Ureter (tissue), 1 donor: Measurements from ENCODE around the gene FBXW8. TPM values are rescaled to one million over a fixed set of nuclear protein-coding genes. Genes with fewer than 3 reads are reported as not detected.

Source experiments
- DNase-seq: peaks from one replicate; pipeline ENCODE4 v3.0.0-alpha.2; 2020; ENCODE audit warnings: low spot score
- total RNA-seq: library from RNA; stranded (reverse); gene quantifications from one replicate; pipeline ENCODE4 v1.2.4, GENCODE V29; 2023
- donor health status: DM: yes; HTN: yes; CAD: no.

Gene FBXW8, protein sequence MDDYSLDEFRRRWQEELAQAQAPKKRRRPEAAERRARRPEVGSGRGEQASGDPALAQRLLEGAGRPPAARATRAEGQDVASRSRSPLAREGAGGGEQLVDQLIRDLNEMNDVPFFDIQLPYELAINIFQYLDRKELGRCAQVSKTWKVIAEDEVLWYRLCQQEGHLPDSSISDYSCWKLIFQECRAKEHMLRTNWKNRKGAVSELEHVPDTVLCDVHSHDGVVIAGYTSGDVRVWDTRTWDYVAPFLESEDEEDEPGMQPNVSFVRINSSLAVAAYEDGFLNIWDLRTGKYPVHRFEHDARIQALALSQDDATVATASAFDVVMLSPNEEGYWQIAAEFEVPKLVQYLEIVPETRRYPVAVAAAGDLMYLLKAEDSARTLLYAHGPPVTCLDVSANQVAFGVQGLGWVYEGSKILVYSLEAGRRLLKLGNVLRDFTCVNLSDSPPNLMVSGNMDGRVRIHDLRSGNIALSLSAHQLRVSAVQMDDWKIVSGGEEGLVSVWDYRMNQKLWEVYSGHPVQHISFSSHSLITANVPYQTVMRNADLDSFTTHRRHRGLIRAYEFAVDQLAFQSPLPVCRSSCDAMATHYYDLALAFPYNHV
- total RNA-seq = 32.0 TPM

DNA sequence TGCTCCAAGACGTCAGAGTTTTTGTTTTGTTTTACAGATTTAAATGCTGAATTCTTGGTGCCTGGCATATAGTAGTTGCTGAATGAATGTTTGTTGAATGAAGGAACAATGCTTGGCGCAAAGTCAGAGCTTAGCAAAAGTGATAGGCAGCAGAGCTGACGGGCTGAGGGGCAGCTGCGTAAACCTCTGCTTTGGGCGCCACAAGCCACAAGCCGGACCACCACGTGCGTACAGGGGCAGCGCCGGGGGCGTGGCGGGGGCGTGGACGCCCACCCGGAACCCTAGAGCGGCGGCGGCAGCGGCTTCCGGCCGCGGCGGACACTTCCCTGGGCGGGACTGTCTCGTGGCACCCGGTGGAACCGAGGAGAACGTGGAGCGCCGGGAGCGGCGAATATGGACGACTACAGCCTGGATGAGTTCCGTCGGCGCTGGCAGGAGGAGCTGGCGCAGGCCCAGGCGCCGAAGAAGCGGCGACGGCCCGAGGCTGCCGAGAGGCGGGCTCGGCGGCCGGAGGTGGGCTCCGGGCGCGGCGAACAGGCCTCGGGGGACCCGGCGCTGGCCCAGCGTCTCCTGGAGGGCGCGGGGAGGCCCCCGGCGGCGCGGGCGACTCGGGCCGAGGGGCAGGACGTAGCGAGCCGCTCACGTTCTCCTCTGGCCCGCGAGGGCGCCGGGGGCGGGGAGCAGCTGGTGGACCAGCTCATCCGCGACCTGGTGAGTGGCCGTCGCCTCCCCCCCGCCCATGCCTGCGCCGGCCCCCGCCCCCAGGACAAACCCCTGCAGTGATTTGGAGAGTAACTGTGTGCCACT is at the start of gene FBXW8:
TSS of gene FBXW8 (plus strand) at position 306 of the 807 bp plus-strand sequence. CDS start at position 394, 88 bp downstream.
- peak; percentile 70 for DNase-seq

DNA sequence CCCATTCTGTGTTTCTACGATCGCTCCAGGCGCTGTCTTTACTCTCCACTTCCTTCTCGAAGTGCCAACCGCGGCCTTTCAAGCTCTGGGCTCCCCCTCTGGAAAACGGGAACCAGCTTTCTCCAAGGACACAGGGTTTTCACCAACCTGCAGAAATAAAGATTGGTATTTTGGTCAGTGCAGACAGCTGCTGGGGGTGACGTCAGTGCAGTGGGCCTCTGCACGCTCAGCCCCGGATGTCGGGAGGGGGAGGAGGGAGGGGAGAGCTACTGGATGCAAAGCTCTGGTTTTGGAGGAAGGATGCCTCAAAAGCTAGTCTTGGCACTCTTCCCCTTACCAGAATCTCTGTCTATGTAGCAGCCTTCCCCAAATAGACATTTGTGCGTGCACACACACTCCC is 49.4 kb upstream of the FBXW8 start:
- no peak for DNase-seq

DNA sequence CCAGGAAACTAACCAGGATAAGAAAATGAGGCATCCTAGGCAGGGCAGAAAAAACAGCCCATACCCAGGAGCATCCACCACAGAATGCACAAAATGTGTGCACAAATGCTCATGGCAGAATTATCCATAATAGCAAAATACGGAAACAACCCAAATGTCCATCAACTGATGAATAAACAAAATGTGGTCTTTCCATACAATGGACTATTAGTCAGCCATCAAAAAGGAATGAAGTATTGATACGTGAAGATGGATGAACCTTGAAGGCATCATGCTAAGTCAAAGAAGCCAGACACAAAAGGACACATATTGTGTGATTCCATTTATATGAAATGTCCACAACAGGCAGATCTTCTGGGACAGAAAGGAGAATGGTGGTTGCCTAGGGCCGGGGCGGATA is 48.6 kb upstream of the FBXW8 start:
- DNase-seq = no peak

DNA sequence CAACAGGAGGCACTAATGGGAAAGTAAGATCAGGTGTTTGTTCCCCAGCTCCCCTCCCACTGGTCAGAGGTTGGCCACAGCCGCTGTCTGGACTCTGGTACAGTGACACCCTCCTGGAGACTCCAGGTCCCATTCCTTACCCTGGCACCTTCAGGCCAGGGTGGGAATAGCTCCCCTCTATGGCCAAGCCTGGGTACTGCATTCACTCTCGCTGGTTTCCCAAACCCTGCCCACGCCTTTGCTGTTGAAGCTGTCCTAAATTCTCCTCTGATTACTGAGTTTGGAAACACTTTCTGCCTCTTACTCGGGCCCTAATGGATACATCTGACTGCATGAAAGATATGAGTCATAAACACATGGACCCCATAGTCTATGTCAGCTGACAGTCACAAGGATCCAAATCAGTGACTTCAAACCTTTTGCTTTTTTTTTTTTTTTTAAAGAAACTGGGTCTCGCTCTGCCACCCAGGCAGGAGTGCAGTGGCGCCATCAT is 47.4 kb upstream of the FBXW8 start:
- DNase-seq = no peak

DNA sequence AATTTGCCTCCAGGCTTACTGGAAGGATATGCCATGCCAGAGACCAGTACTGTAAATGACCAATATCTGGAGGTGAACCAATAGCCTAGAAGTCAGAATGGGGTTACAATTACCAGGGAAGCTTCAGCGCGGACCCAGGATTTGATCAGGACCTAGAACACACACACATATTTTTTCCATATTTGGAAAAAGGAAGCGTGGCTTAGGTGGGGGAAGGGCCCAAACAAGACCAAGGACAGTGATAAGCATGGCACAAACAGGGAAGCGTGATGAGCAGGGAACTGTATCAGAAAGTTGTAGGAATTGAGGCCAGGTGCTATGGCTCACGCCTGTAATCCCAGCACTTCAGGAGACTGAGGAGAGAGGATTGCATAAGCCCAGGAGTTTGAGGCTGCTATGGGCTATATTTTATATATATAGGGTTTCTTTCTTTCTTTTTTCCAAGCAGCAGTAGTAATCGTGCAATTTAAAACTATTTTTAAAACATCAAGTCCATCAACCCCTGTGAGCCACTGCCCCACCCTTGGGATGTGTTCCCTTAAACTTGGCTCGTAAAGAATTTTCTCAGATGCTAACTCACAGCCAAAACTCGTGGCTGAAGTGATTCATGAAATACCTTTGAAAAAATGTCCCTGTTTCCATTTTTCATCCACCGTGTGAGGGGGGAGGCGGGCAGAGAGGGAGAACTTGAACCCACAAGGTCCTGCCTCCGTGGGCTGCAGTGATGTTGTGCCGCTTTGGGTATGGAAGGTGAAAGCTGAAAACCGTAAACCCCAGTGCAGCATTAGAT is 46.2 kb upstream of the FBXW8 start:
- no peak for DNase-seq

DNA sequence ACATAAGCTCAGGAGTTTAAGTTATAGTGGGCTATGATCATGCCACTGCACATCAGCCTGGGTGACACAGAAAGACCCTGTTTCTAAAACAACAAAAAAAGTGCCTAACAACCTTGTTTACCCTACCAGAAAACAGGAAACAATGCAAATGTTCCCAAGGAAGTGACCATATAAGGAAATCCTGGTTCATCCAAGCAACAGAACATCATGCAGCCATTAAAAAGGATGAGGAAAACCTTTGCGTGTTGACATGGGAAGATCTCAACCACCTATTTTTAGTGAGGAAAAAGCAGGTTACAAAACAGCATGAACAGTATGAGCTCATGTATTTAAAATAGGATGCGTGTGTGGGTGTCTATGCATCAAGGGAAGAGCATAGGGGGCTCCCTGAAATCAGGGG is 43.2 kb upstream of the FBXW8 start:
- no peak for DNase-seq

DNA sequence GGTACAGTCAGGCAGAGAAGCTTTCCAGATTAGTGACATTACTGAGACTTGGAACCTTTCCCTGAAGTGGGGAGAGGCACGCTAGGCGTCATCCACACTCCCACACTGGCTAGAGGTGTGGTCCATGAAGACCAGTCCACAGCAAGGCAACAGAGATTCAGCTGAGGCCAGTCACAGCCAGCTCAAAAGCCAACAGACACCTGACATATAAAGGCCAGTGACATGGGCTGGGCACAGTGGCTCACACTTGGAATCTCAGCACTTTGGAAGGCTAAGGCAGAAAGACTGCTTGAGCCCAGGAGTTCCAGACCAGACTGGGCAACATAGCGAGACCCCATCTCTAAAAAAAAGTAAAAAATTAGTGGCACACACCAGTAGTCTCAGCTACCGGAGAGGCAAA is 40.4 kb upstream of the FBXW8 start:
- no peak for DNase-seq

DNA sequence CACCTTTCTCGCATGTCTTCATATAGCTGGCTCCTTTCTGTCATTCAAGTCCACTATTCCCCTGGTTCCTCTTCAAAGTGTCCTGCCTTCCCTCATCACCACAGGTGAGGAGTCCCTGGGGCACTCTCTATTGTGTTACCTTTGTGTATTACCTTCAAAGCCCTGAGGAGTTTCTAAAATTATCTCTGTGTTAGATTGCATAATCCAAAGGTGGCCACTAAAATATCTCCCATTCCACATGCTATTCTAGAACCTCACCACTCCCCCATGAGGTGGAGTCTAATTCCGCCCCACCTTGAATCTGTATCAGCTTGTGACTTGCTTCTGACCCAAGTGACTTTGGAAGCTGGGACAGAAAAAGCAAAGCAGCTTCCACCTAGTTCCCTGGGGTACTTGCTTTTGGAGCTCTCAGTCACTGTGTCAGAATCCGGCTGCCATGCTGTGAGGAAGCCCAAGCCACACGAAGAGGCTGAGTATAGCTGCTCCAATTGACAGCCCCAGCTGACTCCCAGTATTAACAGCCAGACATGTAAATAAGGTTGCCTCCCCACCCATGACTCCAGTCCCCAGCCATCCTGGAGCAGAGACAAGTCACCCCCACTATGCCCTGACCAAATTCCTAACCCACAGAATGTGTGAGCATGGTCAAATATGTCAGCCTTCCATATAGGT is 36.3 kb upstream of the FBXW8 start:
- DNase-seq = no peak

DNA sequence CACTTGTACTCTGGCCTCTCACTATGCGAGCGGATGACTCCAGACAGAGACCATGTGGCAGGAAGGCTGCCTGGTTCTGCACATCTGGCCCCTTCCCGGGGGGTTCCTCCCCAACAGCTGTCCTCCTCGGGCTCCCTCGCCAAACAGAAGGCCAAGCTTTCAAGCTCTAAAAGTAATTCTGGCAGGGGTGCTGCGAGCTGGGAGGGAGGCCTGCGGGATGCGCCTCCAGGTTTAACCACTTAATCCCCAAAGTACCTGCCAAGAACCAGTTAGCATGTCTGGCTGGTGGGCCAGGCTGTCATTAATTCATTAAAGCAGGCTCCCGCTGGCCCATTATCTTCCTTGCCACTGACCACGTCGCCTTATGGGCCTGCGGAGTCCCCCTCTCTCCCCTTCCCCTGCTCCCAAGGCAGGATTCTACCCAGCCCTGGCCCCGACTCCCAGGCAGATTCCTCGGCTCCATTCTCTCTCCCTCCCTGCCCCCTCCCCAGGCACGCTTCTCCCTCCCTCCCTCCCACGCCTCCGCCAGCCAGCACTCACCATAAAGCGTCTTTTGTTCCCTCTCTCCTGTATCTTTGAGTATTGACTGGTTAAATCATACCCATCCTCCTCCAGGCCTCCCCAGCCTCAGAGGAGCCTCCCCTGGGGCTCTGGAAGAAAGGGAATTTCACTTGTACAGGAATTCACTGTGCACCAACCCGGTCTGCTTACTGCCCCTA is 34.4 kb upstream of the FBXW8 start:
- no peak for DNase-seq

DNA sequence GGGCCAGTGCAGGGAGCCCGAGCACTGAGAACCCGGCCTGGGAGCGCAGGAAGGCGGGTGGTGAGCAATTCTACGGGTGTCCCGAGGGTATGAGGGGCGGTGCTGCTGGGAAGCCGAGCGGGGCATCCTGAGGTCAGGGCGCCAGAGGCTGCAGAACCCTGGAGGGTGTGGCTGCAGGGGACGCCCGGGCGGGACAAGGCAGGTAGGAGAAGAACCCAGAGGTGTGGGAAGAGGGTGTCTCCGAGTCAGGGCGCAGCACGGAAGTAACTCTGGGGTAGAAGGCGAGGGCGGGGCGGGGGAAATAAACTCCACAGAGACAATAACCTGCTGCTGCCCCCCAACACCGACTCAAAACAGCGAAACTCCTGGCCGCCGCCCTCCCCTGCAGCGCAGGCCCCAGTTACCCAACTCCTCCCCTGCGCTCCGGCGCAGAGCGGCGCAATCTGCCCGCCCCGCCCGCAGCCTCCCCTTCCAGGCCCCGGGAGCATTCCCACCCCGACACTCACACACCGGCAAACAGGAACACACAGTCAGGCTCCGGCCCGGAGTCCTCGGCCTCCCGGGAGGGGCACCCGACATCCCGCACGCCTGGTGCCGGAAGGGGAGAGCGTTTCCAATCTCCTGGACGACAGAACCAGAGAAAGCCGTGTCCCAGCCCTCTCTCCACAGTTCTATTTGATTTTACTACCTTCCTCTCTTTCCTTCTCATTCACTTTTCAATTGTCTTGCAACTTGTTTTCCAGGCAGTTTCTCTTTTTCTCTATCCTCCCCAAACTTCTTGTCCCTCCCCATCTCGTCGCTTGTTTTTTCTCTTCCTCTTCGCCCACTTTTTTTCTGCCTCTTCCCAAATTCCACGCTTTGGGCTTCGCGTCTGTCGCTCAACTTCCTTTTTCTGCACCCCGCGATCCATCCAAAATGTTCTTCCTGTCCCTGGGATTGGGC is 31.9 kb upstream of the FBXW8 start:
- no peak for DNase-seq

DNA sequence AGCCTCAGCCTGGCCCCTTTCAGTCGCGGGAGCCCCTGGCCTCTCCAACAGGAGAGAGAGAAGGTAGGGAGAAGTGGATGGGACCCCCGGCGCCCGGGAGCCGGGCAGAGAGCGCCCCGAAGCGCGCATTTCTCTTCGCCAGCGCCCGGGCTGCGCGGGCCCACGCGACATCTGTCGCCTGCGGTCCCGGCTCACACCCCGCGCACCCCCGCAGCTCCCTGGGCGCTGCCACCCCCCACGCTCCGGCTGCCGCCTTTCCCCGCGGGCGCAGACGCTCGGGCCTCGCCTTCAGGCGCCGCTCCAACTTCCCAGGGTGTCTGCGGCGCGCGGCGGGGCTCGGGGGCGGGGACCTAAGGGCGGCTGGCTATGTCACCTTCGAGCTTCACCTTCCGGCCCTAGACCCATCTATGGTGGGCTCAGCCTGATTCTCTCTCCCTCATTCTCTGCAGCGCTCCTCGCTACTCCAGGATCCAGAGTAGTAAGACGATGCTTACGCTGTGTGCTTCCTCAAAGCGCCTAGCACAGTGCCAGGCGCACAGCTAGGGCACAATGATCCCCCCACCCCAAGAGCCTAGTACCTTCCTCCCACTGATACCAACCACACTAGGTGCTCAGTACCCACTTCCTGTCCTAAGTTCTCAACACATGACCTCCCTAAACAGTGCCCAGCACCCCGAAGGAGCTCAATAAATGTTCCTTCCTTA is 31.1 kb upstream of the FBXW8 start:
- no peak for DNase-seq

DNA sequence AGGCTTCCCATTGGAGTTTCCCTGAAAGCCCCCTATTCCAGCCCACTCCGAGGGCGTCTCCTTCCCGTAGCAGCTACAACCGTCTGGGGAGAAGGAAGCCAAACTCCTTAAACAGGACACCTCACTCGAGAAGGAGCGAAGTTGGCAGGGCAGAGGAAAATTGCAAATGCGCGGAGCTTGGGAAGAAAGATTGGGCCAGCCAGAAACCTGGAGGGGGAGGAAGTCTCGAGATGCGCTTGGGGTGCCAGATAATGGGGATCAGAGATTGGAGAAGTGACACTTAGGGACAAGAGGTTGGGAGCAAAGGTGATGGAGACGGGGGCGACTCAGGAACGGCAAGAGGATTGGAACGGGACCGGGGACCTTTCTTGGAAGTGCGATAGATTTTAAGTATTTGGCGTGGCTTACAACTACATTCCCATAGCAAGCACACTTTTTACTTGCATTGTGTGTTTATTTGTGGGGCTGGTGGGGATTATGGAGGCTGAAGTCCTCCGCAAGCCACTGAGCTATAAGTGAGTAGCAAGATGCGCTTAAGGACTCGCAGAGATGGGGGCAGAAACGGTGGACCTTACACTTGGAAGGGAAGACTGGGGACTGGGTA is 30.4 kb upstream of the FBXW8 start:
- DNase-seq = no peak

DNA sequence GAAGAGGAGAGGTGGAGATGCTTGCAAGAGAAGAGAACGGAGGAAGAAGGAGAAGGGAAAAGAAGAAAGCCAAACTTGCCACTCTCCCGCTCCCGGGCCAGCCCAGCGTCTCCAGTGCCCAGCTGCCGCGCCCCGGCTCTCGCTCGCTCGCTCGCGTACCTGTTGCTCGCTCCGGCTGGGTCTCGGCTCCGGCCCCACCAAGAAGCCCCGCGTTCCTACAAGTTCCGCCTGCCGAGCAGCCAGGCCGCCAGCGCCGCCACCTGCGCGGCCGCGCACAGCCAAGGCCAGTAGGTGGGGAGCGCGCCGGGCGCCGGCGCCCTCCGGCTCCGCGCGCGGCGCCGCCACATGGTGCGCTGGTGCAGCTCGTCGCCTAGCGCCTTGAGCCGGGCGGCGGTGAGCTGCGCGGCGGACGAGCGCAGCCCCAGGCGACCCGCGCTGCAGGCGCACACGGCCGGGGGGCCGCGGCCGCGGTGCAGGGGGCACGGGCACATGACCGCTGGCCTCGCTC is 29.9 kb upstream of the FBXW8 start:
- no peak for DNase-seq

DNA sequence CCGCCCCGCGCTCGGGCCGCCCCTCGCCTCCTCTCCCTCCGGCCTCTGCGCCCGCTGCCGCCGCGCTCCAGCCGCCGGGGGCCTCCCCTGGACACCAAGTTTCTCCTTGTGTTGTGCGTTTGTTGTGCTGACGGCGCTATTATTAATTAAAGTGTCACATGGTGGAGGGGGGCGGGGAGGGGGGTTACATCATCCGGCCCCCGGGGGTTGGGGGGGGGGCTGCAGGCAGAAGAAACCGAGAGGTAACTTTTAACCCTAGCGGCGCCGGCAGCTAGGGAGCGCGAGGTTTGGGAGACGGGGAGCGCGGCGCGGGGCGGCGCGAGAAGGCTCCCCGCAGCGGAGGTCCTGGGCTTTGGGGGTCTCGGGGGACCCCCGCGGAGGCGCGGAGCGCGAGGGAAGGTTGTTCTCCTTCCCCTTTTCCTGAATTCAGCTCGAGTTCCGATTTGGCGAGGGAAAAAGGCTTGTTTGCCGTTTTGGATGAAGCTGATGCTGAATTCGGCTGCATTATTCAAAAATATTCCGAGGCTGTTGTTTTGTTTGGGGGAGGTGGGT is 29.3 kb upstream of the FBXW8 start, which contains the start of gene HRK:
TSS of gene HRK (minus strand) at position 117 of the 552 bp plus-strand sequence. CDS start 134 bp downstream, outside the sequence.
- DNase-seq = no peak

DNA sequence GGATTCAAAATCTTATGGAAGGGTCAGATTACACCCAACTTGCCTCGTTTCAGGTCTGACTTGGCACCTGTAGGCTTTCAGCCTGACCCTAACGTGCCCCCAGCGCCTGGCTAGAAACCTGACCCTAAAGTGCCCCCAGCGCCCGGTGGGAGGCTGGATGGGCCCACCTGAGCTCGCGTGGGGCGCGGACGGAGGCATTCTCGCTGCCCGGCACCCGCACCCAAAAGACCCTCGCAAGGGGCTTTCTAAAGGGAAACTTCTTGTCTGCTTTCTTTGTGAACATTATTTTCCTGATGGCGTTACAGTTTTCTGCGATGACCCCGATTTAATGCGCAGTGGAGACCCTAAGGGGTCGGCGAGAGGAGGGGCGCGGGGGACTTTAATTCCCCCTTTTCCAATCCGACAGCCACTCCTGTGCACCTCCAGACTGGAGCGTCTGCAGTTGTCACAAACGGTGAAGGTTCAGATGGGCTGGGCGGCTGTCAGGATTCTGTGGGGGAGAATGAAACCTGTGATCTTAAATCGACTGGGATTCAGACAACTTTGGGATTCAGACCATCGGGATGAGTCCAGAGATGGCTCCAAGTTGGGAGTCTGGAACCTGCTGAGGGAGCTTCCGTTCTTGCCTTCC is 28.8 kb upstream of the FBXW8 start:
- DNase-seq = no peak

DNA sequence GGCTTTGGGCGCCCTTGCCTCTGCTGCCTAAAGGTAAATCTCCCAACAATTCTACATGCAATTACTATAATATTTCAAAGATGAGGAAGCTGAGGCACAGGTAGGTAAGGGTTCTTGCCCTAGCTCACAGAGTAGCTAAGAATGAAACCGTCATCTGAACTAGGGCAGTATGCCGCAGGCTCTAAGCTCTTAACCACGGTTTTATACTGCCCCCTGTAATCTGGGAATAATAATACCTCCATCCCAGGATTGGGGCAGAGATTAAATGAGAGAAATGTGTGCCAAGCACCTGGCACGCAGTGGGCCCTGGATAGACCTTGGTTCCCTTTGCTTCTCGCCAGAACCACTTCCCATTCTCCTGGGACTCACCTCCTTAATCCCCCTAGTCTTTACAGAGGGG is 28.0 kb upstream of the FBXW8 start:
- DNase-seq = no peak

DNA sequence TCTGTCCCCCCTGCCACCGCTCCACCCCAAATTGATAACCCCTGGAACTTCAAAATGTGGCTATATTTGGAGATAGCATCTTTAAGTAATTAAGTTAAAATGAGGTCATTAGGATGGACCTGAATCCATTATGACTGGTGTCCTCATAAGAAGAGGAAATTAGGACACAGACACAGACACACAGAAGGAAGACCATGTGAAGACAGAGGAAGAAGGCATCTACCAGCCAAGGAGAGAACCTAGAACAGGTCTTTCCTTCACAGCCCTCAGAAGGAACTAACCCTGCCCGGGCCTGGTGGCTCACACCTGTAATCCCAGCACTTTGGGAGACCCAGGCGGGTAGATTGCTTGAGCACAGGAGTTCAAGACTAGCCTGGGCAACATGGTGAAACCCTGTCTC is 25.9 kb upstream of the FBXW8 start:
- DNase-seq = no peak
